ENCODE results near the gene TMEM8B.

DNA sequence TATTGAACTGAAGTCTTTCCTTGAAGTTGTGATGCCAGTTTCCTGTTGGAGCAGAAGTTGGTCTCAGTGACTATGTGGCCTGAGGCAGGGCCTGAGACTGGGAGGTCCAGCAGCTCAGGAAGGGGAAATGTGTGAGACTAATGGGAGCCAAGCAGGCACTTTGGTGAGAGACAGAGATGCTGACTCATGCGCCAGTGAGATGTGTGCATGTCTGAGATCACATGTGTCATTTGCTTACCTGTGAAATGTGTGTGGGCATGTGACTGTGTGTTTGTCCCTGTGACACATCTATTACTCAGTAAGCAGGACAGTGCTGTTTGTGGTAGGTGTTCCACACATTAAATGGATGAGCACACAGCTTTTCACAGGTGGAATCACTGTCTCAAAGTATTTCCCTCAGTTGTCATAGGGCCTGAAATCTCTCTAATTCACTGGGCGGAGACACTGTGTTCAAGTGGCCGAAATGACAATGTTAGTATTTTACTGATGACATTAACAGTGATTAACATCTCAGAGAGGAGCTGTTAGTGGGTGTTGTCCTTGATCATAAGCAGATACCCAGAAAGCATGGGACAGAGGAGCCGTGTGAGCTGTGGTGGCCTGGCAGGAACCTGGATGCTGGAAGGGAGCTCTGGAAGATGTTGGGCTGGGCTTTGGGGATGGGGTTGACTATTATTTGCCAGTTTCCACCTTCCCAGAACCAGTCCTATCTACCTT is 30.2 kb upstream of the TMEM8B start:
- TF ChIP-seq, protein P1, sequence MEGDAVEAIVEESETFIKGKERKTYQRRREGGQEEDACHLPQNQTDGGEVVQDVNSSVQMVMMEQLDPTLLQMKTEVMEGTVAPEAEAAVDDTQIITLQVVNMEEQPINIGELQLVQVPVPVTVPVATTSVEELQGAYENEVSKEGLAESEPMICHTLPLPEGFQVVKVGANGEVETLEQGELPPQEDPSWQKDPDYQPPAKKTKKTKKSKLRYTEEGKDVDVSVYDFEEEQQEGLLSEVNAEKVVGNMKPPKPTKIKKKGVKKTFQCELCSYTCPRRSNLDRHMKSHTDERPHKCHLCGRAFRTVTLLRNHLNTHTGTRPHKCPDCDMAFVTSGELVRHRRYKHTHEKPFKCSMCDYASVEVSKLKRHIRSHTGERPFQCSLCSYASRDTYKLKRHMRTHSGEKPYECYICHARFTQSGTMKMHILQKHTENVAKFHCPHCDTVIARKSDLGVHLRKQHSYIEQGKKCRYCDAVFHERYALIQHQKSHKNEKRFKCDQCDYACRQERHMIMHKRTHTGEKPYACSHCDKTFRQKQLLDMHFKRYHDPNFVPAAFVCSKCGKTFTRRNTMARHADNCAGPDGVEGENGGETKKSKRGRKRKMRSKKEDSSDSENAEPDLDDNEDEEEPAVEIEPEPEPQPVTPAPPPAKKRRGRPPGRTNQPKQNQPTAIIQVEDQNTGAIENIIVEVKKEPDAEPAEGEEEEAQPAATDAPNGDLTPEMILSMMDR (IDR thresholded peaks at IDR 0.05; ENCODE audit: low read depth, low read length) = no peak
- no peak for TF ChIP-seq MYC (IDR thresholded peaks at IDR 0.05; ENCODE audit: low read depth, low read length)
